ENCODE data around the gene API5. TPM values are rescaled to one million over a fixed set of nuclear protein-coding genes. Genes with fewer than 3 reads are reported as not detected.

Gene API5
- 10 to 100 TPM; 20.7 to 32.2 TPM for polyA plus RNA-seq

DNA sequence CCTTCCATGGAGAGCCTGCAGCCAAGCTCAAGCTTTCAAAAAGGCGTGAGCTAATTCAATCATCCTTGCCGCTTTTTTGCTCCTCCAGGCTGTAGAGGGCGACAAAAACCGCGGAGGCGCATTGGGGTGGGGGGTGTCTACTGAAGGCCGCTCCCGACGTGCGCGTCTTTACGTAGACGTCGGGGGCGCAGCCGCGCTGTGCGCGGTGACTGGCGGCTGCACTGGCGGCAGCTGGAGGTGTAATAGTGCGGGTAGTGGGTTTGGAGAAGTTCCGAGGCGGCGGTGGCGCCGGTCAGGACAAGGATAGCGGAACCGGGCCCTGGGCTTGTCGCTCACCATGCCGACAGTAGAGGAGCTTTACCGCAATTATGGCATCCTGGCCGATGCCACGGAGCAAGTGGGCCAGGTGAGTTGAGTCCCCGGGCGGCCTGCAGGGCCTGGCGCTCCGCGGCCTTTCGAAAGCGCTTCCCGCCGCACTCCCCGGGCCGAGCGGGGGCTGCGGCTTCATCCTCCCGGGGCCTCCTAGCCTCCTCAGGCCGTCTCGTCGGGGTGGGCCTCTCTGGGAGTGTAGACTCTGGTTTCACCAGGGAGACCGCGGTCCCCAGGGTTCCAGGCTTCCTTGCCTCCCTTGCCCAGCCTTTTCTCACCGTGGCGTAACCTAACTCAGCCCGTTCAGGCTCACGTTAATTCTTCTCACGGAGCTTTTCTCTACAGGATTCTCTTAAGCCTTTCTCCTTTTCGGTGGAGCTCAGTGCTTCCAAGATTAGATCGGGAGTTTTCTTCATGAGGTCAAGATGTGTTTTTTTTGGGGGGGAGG lies at the start of gene API5:
TSS of gene API5 (plus strand) at position 206 of the 817 bp plus-strand sequence. CDS start at position 338, 132 bp downstream.
- Histone ChIP-seq H3K4me1 (ENCODE audit: control insufficient read depth in 2 of 2, insufficient read depth in 2 of 2, low read length in 1 of 2) (no peaks in the 10 kb centered on the region), H3K9me3 (ENCODE audit: control insufficient read depth in 2 of 2, insufficient read depth in 1 of 2, low read depth in 1 of 2, low read length in 1 of 2) (no peaks in the 10 kb centered on the region), H3K36me3 (ENCODE audit: control insufficient read depth in 2 of 2, insufficient read depth in 2 of 2, low read length in 1 of 2) (peaks cover 0 to 3% of the 10 kb centered on the region in 2 donors), H3K4me3 (ENCODE audit: low read depth in 1 of 2, low read length in 2 of 2) (peak within 1 kb of the TSS; percentile 72 to 78), H3K27ac (ENCODE audit: low read depth in 2 of 2, low read length in 1 of 2) (peak within 1 kb of the TSS; percentile 82 to 92), H3K27me3 (ENCODE audit: control insufficient read depth in 1 of 2, insufficient read depth in 2 of 2, low read length in 2 of 2) (no peaks in the 10 kb centered on the region)
- WGBS, 2 donors: 0 to 1% methylated on average over 52 to 60 of the region's 60 CpGs

DNA sequence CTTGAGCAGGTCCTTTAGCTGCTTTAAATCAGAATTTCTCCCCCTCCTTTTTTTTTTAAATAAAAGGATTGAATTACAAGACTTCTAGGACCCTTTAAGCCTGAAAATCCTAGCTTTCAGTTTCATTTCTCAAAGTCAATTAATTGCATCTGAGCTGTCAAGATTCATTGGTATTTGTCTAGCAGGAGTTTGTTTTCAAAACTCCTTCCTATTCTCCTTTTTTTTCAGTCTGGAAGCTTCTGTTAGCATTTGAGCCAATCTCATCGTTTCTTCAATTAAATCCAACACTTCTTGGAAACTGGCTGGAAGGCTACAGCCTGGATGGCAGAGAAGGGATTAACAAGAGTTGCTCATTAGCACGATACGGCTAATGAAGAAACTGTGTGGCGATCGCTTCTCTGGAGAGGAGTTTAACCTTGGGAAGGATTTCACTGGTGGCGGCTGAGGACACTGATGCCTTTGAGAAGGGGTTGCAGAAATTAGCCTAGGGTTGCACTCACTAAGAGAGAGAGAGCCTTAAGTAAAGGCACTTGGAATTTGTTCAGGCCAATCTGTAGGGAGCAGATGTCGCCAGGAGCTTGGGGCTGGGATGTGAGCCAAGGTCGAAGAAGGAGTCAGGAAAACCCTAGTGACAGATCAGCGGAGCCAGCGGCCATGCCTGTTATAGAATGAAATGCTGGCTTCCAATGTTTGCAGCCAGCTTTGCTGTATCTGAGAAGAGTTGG lies 43.8 kb upstream of the API5 start:
- Histone ChIP-seq H3K36me3 (ENCODE audit: control insufficient read depth in 2 of 2, insufficient read depth in 2 of 2, low read length in 1 of 2) (no peaks in the 10 kb centered on the region), H3K9me3 (ENCODE audit: control insufficient read depth in 2 of 2, insufficient read depth in 1 of 2, low read depth in 1 of 2, low read length in 1 of 2) (no peaks in the 10 kb centered on the region), H3K27me3 (ENCODE audit: control insufficient read depth in 1 of 2, insufficient read depth in 2 of 2, low read length in 2 of 2) (no peaks in the 10 kb centered on the region), H3K4me3 (ENCODE audit: low read depth in 1 of 2, low read length in 2 of 2) (no peak overlapping the region), H3K4me1 (ENCODE audit: control insufficient read depth in 2 of 2, insufficient read depth in 2 of 2, low read length in 1 of 2) (no peaks in the 10 kb centered on the region), H3K27ac (ENCODE audit: low read depth in 2 of 2, low read length in 1 of 2) (no peak overlapping the region)
- WGBS, 2 donors: 53 to 54% methylated on average over 10 of the region's 10 CpGs

DNA sequence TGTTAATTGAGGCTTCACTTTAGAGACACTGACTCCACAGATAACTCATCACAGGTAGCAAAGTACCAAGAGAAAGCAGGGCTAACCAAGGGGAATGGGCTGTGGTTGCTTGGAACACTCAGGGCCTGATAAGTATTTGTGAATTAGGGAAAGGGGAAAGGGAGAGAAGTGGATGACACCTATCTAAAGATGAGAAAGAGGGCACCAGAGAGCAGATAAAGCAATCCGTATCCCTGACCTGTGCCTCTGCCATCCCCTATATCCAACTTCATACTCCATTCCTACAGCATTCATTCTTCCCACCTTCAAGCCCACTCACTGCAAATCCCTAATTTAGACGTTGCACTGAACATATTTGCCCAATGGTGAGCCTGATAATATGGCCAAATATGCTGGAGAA lies 43.0 kb upstream of the API5 start:
- no peaks in the 10 kb centered on the region for H3K27me3 ChIP-seq (ENCODE audit: control insufficient read depth in 1 of 2, insufficient read depth in 2 of 2, low read length in 2 of 2)
- 21 to 26% methylated on average over 2 of the region's 2 CpGs for WGBS, 2 donors
- no peaks in the 10 kb centered on the region for H3K36me3 ChIP-seq (ENCODE audit: control insufficient read depth in 2 of 2, insufficient read depth in 2 of 2, low read length in 1 of 2)
- no peaks in the 10 kb centered on the region for H3K4me1 ChIP-seq (ENCODE audit: control insufficient read depth in 2 of 2, insufficient read depth in 2 of 2, low read length in 1 of 2)
- no peaks in the 10 kb centered on the region for H3K9me3 ChIP-seq (ENCODE audit: control insufficient read depth in 2 of 2, insufficient read depth in 1 of 2, low read depth in 1 of 2, low read length in 1 of 2)
- no peak overlapping the region for H3K27ac ChIP-seq (ENCODE audit: low read depth in 2 of 2, low read length in 1 of 2)
- H3K4me3 ChIP-seq (ENCODE audit: low read depth in 1 of 2, low read length in 2 of 2): no peak overlapping the region

DNA sequence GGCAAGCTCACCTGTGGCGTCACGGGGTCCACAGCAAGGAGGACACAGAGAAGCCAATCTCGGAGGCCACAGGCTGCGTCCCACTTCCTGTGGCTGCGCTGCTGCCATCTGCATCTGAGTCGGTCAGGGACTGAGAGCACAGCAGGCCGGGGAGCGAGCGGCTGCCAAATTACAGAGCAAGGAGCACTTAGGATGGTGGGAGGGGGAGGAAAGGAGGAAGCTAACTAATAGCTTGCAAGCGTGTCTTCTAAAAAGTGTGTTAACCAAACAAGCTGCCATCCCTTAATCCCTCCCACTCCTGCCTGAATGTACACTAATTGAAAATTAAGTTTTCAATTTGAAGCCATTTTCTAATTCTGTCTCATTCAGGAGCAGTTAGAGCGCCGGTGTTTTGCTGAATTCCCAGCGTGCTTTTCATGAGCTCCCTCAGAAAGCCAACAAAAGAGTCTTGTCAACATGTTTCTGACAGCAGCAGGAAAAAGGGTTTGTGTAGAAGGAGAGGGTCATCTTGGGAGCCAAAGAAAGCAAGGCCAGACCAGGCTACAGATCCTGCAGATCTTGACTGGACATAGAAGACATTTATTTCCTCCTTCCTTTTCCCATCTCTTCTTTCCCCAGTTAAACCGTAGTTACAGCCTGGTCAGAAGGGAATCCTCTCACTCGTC lies 42.4 kb upstream of the API5 start:
- no peak overlapping the region for H3K27ac ChIP-seq (ENCODE audit: low read depth in 2 of 2, low read length in 1 of 2)
- no peaks in the 10 kb centered on the region for H3K9me3 ChIP-seq (ENCODE audit: control insufficient read depth in 2 of 2, insufficient read depth in 1 of 2, low read depth in 1 of 2, low read length in 1 of 2)
- H3K36me3 ChIP-seq (ENCODE audit: control insufficient read depth in 2 of 2, insufficient read depth in 2 of 2, low read length in 1 of 2): no peaks in the 10 kb centered on the region
- H3K27me3 ChIP-seq (ENCODE audit: control insufficient read depth in 1 of 2, insufficient read depth in 2 of 2, low read length in 2 of 2): no peaks in the 10 kb centered on the region
- no peak overlapping the region for H3K4me3 ChIP-seq (ENCODE audit: low read depth in 1 of 2, low read length in 2 of 2)
- no peaks in the 10 kb centered on the region for H3K4me1 ChIP-seq (ENCODE audit: control insufficient read depth in 2 of 2, insufficient read depth in 2 of 2, low read length in 1 of 2)
- WGBS, 2 donors: 41 to 44% methylated on average over 15 of the region's 15 CpGs

DNA sequence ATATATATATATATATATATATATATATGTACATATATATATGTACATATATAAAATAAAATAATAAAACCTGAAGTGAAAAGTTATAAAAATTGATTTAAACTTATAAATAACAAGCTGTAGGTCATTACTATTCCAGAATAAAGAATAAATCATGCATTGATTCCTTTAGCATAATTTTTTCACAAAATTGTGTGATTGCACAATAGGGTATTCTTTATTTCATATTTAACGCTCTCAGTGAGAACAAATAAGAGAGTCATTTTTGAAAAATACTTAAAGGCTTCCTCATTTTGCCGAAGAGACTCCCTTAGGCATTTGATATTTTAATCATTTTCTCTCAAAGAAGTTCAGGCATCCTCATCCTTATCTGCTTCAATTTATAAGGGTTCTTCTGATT lies 41.3 kb upstream of the API5 start:
- Histone ChIP-seq H3K4me3 (ENCODE audit: low read depth in 1 of 2, low read length in 2 of 2) (no peak overlapping the region), H3K27me3 (ENCODE audit: control insufficient read depth in 1 of 2, insufficient read depth in 2 of 2, low read length in 2 of 2) (no peaks in the 10 kb centered on the region), H3K4me1 (ENCODE audit: control insufficient read depth in 2 of 2, insufficient read depth in 2 of 2, low read length in 1 of 2) (no peaks in the 10 kb centered on the region), H3K9me3 (ENCODE audit: control insufficient read depth in 2 of 2, insufficient read depth in 1 of 2, low read depth in 1 of 2, low read length in 1 of 2) (no peaks in the 10 kb centered on the region), H3K27ac (ENCODE audit: low read depth in 2 of 2, low read length in 1 of 2) (no peak overlapping the region), H3K36me3 (ENCODE audit: control insufficient read depth in 2 of 2, insufficient read depth in 2 of 2, low read length in 1 of 2) (no peaks in the 10 kb centered on the region)
- 86 to 87% methylated on average over 2 of the region's 2 CpGs for WGBS, 2 donors

DNA sequence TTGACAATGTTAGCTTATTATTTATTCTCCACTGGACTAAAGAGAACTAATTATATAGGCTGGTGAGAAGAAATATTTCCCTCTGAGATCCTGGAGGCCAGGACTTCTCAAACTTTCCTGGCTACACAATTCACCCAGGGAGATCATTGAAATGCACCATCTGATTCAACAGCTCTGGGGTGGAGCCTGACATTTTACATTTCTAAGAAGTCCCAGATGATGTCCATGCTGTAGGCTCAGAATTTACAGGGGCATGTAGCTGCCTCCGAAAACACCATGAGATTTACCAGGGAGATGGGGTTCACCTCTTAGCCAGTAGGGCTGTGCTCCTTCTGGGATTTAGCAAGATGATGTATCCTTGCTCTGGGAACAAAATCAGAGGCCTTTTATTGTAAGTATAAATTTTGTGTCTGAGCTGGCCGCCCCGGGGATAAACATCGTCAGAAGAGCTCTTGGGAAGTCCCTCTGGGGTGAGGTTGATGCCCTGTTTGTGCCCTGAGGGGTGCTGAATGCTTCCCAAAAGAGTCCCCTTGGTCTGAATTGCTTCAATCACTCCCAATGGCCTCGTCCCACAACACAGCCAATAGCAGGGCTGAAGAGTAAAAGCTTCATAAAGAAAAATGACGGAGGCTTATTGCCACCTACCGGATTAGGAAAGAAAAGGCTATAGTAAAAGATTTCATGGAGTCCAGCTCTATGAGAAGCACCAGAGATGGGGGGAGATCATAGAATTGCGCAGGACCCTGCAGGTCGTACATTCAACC lies 33.4 kb upstream of the API5 start:
- WGBS, 2 donors: 44 to 50% methylated on average over 9 of the region's 9 CpGs
- no peak overlapping the region for H3K4me3 ChIP-seq (ENCODE audit: low read depth in 1 of 2, low read length in 2 of 2)
- H3K27ac ChIP-seq (ENCODE audit: low read depth in 2 of 2, low read length in 1 of 2): no peak overlapping the region
- no peaks in the 10 kb centered on the region for H3K36me3 ChIP-seq (ENCODE audit: control insufficient read depth in 2 of 2, insufficient read depth in 2 of 2, low read length in 1 of 2)
- no peaks in the 10 kb centered on the region for H3K9me3 ChIP-seq (ENCODE audit: control insufficient read depth in 2 of 2, insufficient read depth in 1 of 2, low read depth in 1 of 2, low read length in 1 of 2)
- H3K4me1 ChIP-seq (ENCODE audit: control insufficient read depth in 2 of 2, insufficient read depth in 2 of 2, low read length in 1 of 2): no peaks in the 10 kb centered on the region
- H3K27me3 ChIP-seq (ENCODE audit: control insufficient read depth in 1 of 2, insufficient read depth in 2 of 2, low read length in 2 of 2): no peaks in the 10 kb centered on the region

DNA sequence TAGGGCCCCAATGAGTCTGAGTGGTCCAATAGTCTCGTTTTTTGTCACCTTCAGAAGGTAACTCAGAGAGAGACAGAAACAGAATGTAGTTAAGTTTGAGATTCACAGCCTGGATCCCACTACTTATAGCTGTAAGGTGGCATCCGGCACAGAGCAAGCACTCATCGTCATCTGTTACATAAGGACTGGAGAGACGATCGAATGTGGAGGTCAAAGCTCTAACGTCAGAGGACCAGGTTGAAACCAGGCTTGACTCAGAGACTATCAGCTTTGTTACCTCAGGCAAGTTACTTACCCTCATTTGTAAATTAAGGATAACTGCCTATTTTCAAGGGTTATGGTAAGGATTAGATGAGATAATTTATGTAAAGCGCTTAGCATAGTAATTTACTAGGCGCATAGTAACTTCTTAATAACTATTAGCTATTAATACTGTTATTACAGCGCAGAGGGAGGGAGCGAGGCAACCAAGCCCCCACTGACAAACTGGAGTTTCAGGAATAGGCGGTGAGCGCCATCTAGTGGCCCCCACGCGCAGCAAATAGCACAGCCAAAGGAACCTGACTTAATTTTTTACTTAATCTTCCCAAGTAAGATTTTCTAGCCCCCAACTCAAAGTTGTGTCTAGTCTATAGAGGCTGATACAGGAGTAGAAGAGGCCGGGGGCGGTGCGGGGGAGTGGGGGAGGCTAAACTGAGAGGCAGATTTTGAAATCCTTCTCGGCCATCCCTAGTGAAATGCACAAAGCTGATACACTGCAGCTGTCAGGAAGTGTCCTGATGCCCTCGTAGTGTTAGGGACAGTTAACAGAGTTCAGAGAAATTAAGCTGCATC lies 29.0 kb upstream of the API5 start:
- 22 to 24% methylated on average over 19 of the region's 19 CpGs for WGBS, 2 donors
- Histone ChIP-seq H3K27ac (ENCODE audit: low read depth in 2 of 2, low read length in 1 of 2) (no peak overlapping the region), H3K4me3 (ENCODE audit: low read depth in 1 of 2, low read length in 2 of 2) (no peak overlapping the region), H3K9me3 (ENCODE audit: control insufficient read depth in 2 of 2, insufficient read depth in 1 of 2, low read depth in 1 of 2, low read length in 1 of 2) (no peaks in the 10 kb centered on the region), H3K36me3 (ENCODE audit: control insufficient read depth in 2 of 2, insufficient read depth in 2 of 2, low read length in 1 of 2) (no peaks in the 10 kb centered on the region), H3K4me1 (ENCODE audit: control insufficient read depth in 2 of 2, insufficient read depth in 2 of 2, low read length in 1 of 2) (no peaks in the 10 kb centered on the region), H3K27me3 (ENCODE audit: control insufficient read depth in 1 of 2, insufficient read depth in 2 of 2, low read length in 2 of 2) (no peaks in the 10 kb centered on the region)

DNA sequence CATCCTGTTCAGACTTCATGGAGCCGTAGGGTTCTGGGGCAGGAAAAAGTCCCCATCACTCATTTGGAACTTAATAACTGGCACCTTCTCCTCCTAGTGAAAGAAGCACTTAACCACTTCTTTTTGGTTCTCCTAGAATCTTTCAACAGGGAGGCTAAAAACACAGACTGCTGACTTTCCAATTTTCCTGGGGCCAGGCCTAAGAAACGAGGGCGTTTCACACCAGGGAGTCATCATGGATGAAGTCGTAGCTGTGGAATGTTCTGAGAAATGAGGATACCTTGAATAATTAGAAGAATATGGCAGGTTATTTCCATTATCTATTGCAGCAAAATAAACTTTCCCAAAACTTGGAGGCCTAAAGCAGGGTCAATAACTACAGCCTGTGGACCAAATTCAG lies 26.0 kb upstream of the API5 start:
- H3K9me3 ChIP-seq (ENCODE audit: control insufficient read depth in 2 of 2, insufficient read depth in 1 of 2, low read depth in 1 of 2, low read length in 1 of 2): no peaks in the 10 kb centered on the region
- 55 to 56% methylated on average over 4 of the region's 4 CpGs for WGBS, 2 donors
- H3K4me3 ChIP-seq (ENCODE audit: low read depth in 1 of 2, low read length in 2 of 2): no peak overlapping the region
- H3K27ac ChIP-seq (ENCODE audit: low read depth in 2 of 2, low read length in 1 of 2): no peak overlapping the region
- no peaks in the 10 kb centered on the region for H3K36me3 ChIP-seq (ENCODE audit: control insufficient read depth in 2 of 2, insufficient read depth in 2 of 2, low read length in 1 of 2)
- H3K27me3 ChIP-seq (ENCODE audit: control insufficient read depth in 1 of 2, insufficient read depth in 2 of 2, low read length in 2 of 2): no peaks in the 10 kb centered on the region
- H3K4me1 ChIP-seq (ENCODE audit: control insufficient read depth in 2 of 2, insufficient read depth in 2 of 2, low read length in 1 of 2): no peaks in the 10 kb centered on the region

All from esophagus (tissue), 2 donors.